ENCODE data around the gene CXorf66.
"Not testable (repeated sequence)": the region's sequence is repeated elsewhere in the genome, so short reads cannot be mapped to it uniquely, and the experiment has no call there.

CXorf66 gene

GRCh38 chrX:139924696-139925095 is 40.6 kb downstream of the CXorf66 start:
- no peak for DNase-seq

- DNase-seq, result peak in 1 of 2 experiments; percentile 63
Observed at GRCh38 chrX:139924069-139924695, 41.1 kb downstream of the CXorf66 start.

GRCh38 chrX:139921142-139921541 is 44.2 kb downstream of the CXorf66 start:
- not testable (repeated sequence) for DNase-seq

- no peak for DNase-seq
Observed at GRCh38 chrX:139920316-139920715, 45.0 kb downstream of the CXorf66 start.

- DNase-seq, result no peak
Observed at GRCh38 chrX:139914421-139914820, 50.9 kb downstream of the CXorf66 start.

GRCh38 chrX:139909712-139910111 is 55.6 kb downstream of the CXorf66 start:
- DNase-seq, result no peak

- DNase-seq, result no peak
Observed at GRCh38 chrX:139907078-139907477, 58.2 kb downstream of the CXorf66 start.

GRCh38 chrX:139905743-139906142 is 59.6 kb downstream of the CXorf66 start:
- no peak for DNase-seq

Measured in NCI-H524 (cell line).